ENCODE results near the gene RNF182.

DNA sequence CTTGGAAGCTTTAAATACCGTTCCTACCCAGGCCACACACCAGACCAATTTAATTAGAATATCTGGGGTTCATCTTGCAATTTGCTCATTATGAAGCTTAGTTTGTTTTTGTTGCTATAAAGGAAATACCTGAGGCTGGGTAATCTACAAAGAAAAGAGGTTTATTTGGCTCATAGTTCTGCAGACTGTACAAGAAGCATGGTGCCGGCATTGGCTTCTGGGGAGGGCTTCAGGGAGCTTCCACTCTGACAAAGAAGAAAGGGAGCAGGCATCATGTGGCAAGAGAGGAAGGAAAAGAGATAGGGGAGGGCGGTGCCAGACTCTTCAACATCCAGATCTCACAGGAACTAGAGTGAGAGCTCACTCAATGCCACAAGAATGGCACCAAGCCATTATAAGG is 73.6 kb downstream of the RNF182 start:
- TF ChIP-seq, protein P1, sequence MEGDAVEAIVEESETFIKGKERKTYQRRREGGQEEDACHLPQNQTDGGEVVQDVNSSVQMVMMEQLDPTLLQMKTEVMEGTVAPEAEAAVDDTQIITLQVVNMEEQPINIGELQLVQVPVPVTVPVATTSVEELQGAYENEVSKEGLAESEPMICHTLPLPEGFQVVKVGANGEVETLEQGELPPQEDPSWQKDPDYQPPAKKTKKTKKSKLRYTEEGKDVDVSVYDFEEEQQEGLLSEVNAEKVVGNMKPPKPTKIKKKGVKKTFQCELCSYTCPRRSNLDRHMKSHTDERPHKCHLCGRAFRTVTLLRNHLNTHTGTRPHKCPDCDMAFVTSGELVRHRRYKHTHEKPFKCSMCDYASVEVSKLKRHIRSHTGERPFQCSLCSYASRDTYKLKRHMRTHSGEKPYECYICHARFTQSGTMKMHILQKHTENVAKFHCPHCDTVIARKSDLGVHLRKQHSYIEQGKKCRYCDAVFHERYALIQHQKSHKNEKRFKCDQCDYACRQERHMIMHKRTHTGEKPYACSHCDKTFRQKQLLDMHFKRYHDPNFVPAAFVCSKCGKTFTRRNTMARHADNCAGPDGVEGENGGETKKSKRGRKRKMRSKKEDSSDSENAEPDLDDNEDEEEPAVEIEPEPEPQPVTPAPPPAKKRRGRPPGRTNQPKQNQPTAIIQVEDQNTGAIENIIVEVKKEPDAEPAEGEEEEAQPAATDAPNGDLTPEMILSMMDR (conservative IDR thresholded peaks at IDR 0.05), result no peak
- no peak for TF ChIP-seq ZFX (IDR thresholded peaks at IDR 0.05)

Measured in C4-2B (cell line).